Endometrial microvascular endothelial cells (primary cell): ENCODE measurements around the gene AOC3. TPM values are rescaled to one million over a fixed set of nuclear protein-coding genes. Genes with fewer than 3 reads are reported as not detected.
"Not testable (repeated sequence)": the region's sequence is repeated elsewhere in the genome, so short reads cannot be mapped to it uniquely, and the experiment has no call there.

ENCODE experiments used
- in situ Hi-C: cut with HindIII; loops from 2 replicates; pipeline ENCODE4 v1.10.0; 2017; ENCODE audit warnings: low sequenced_read_pairs, low pct_unique_long_range_greater_than_20kb; ENCODE audit errors: inconsistent ontology term
- total RNA-seq: library from RNA; depleted of rRNA; stranded (reverse); fragments of >200 nt; gene quantifications from one replicate; pipeline ENCODE4 v1.2.3, GENCODE V29; 2015; ENCODE audit errors: inconsistent ontology term

AOC3 gene
- total RNA-seq, 1 donor from 2014 or later = not detected

DNA sequence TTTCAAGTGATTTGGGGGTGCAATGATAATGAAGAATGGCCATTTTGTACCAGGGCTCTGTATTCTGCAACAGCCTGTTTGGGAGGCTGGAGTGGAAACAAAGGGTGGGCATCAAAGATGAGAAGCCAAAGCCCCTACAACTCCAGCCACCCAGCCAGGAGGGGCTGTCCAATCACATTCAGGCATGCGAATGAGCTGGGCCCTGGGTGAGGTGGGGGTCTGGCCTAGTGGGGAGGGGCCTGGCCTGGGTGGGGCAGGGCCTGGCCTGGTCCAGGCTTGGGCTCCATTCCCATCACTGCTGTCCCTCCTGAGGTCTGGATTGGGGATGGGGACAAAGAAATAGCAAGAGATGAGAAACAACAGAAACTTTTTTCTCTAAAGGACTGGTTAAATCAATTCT lies 6.4 kb downstream of the AOC3 start:
- in situ Hi-C loops = no loop called here

DNA sequence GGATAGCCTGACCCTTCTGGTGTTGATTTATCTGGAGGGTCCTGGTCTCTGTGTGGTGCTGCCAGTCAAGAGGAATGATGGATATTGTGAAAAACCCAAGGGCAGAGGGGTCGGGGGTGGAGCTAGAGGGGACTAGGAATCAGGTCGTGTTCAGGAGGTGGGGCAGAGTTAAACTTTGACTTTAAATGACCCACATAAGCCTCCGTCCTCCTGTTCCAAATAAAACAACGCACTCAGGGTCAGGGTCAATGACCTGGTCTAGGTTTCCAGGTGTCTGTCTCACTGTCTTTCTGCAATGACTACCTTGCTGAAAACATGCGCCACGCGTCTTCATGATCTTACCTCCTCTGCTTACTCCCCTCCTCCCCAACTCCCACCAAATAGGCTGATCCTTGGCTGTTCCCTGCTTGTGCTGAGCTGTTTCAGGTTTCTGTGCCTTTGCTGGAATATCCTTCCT lies 14.7 kb downstream of the AOC3 start:
- in situ Hi-C loops = no loop called here

DNA sequence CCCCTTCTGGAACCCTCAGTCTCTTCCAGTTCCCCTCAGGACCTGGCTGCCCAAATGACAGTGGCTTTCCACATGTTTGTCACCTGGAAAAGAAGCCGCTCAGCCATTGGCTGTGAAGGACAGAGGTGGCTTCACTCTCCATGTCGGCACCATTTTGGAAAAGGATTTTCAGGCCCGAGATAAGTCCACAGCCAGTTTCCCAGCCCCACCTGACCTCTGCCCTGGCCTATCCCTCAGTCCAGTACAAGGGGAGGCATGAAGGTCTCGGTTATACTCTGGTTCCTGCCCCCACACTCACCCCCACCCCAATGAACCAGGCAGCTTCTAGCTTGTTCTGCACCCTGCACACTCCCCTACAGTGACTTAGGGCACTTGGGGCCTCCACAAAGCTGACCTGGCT lies 15.2 kb downstream of the AOC3 start:
- in situ Hi-C loops = no loop called here

DNA sequence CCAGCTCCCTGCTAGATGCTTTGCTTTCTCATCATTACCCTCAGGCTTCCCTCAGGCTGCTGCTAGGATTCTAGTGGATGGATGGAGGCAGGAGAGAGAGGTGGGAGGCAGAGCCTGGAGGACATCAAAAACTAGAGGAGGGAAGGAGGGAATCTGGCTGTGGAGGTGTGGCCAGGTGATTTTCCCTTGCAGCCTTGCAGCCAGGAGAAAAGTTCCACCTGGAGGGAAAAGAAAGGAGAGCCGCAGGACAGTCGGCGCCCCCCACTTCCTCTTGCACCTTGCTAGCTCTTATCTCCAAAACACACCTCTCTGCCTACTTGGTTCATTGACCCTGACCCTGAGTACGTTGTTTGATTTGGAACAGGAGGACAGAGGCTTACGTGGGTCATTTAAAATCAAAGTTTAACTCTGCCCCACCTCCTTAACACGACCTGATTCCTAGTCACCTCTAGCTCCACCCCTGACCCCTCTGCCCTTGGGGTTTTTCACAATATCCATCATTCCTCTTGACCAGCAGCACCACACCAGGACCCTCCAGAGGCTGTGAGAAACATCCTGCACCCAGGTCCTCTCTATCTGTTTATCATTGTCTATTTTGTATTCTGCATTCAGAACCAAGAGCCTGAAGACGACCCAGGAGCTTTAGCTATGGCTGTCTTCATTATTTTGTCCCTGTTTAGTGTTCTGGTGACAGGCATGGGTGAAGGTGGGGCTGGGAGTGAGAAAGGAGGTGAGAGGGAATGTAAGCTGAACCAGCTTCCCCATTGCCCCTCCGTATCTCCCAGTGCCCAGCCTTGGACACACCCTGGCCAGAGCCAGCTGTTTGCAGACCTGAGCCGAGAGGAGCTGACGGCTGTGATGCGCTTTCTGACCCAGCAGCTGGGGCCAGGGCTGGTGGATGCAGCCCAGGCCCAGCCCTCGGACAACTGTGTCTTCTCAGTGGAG lies 15.9 kb downstream of the AOC3 start:
- in situ Hi-C loops = no loop called here

DNA sequence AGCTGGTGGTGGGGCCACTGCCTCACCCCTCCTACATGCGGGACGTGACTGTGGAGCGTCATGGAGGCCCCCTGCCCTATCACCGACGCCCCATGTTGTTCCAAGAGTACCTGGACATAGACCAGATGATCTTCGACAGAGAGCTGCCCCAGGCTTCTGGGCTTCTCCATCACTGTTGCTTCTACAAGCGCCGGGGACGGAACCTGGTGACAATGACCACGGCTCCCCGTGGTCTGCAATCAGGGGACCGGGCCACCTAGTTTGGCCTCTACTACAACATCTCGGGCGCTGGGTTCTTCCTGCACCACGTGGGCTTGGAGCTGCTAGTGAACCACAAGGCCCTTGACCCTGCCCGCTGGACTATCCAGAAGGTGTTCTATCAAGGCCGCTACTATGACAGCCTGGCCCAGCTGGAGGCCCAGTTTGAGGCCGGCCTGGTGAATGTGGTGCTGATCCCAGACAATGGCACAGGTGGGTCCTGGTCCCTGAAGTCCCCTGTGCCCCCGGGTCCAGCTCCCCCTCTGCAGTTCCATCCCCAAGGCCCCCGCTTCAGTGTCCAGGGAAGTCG lies 16.8 kb downstream of the AOC3 start:
- in situ Hi-C loops = not testable (repeated sequence)

DNA sequence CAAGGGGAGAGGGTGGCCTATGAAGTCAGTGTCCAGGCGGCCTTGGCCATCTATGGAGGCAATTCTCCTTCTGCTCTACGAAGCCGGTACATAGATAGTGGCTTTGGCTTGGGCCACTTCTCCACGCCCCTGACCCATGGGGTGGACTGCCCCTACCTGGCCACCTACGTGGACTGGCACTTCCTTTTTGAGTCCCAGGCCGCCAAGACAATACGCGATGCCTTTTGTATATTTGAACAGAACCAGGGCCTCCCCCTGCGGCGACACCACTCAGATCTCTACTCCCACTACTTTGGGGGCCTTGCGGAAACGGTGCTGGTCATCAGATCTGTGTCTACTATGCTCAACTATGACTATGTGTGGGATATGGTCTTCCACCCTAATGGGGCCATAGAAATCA lies 17.3 kb downstream of the AOC3 start:
- in situ Hi-C loops = no loop called here

DNA sequence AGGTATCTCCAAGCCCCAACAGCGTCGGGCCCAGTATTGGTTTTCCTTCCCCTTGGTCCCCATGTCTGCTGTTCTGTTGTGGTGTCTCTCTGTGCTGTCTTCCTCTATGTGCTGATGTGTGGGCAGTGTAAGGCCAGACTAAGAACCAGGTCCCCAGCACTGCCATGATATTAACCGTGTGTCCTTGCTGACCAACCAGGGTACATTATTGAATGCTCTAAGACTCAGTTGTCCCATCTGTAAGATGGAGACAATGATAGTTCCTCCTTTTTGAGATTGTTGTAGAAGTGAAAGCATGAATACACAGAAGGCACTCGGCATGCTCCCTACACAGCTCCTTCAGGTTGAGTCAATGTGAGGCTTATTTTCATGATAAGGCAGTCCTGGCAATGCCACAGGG lies 20.6 kb downstream of the AOC3 start:
- in situ Hi-C loops = no loop called here

DNA sequence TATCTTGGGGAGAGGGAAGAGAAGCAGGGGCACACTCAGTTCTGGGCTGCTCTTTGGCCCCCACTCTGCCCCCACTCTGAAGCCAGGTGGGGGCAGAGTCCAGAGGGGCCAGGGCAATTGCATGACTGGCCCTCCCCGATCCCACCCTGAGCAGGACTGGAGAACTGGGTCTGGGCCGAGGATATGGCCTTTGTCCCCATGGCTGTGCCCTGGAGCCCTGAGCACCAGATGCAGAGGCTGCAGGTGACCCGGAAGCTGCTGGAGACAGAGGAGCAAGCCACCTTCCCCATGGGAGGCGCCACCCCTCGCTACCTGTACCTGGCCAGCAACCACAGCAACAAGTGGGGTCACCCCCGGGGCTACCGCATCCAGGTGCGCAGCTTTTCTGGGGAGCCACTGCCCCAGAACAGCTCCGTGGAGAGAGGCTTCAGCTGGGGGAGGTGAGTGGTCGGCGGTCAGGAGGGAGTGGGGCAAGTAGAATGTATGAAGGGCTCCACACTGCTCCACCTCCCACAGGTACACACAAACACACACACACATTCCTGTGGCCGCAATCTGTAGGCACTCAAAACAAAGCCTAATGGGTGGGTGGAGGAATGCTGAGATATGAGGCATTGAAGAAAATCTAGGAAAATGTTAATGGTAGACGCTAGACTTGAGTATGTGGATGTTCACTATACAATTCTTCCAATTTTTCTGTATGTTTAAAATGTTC lies 21.4 kb downstream of the AOC3 start:
- in situ Hi-C loops = no loop called here

DNA sequence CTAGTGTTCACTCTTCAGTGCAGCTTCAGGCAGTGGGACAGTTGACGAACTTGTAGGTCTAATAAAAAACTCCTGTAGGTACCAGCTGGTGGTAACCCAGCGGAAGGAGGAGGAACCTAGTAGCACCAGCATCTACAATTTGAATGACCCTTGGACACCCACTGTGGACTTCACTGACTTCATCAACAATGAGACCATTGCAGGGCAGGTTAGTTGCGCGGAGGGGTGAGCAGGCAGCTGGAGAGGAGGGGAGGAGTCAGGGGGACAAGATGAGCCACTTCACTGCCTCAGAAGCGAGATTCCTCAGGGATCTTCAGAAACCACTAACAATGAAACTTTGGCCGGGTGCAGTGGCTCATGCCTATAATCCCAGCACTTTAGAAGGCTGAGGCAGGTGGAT lies 22.3 kb downstream of the AOC3 start:
- in situ Hi-C loops = no loop called here

DNA sequence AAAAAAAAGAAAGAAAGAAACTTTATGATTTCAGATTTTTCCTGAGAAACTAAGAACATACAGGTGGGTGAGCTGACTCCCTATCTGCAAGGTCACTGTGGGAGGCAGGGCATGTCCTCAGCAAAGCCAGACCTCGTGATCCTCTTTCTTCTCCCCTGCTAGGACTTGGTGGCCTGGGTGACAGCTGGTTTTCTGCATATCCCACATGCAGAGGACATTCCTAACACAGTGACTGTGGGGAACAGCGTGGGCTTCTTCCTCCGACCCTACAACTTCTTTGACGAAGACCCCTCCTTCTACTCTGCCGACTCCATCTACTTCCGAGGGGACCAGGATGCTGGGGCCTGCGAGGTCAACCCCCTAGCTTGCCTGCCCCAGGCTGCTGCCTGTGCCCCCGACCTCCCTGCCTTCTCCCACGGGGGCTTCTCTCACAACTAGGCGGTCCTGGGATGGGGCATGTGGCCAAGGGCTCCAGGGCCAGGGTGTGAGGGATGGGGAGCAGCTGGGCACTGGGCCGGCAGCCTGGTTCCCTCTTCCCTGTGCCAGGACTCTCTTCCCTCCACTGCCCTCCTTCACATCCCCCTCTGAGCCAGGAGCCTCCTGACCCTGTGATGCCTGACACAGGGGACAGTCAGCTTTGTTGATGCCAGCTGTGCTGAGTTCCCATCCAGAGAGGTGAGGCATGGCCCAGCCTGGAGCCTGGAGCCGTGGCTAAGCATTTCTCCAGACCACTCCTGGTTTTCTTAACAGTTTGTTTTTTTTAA lies 23.1 kb downstream of the AOC3 start:
- in situ Hi-C loops = not testable (repeated sequence)

DNA sequence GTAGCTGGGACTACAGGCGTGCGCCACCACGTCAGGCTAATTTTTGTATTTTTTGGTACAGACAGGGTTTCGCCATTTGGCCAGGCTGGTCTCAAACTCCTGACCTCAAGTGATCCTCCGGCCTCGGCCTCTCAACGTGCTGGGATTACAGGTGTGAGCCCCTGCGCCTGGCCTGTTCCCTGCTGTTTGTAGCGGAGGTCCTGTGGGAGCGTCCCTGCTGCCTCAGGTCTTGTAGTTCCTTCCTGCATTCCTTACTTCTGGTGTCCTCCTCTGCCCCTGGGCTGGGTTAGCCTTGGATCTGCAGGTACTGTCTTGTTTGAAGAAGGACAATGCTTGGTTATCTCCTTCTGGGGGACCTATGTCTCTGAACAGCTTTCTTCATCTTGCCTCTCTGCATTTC lies 26.0 kb downstream of the AOC3 start:
- in situ Hi-C loops = no loop called here

DNA sequence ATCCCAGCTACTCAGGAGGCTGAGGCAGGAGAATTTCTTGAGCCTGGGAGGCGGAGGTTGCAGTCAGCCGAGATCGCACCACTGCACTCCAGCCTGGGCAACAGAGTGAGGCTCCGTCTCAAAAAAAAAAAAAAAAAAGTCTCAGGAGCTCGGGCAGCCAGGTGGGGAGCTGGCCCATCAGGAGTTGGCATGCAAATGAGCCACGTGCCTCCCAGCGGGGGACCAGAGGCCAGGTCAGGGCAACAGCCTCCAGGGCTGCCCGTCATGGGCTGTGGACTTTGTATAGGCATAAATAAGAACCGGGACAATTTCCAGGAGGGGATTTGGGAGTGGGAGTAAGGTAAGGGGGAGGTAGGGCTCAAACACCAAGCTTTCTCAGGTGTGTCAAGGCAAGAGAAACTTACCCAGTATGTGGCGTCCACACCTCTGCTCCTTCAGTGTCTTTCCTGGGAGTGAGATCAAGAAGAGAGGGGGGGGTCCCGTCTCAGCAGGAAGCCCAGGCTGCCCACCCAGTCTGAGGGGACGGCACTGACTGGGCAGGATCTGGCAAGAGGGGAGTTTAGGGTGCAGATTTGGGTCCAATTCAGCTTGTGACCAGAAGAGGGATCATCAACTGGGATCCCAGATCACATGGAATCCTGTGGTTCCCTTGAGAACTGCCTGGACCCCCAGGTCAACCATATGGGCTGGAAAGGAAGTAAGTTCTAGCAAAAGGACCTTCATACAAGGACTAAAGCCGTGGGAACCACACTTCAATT lies 27.3 kb downstream of the AOC3 start:
- in situ Hi-C loops = no loop called here

DNA sequence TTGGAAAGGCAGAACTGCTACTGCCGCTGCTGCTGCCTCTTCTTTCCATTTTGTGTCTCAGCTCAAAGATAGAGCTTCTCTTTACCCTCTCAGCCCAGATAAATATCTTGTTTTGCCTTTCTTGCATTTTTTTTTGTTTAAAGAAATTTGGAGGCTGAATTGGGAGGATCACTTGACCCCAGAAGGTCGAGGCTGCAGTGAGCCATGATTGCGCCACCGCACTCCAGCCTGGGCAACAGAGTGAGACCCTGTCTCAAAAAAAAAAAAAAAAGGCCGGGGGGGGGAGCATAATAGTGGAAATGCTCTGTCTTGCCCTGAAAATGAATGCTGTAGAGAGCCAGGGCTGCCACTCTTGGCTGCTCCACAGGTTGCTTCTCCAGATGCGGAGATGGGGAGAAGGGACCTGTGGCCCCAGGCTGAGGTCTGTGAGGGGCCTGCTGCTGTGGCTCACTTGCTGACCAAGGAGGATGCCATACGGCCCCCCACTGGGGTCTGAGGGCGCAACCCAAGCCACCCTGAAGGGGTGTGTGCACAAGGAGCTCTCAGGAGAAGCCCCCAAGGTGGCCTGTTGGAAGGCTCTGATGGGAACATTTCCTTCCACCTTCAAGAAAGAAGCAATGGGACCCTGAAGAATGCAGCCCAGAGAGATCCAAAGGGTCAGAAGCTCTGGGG lies 28.1 kb downstream of the AOC3 start:
- in situ Hi-C loops = no loop called here

DNA sequence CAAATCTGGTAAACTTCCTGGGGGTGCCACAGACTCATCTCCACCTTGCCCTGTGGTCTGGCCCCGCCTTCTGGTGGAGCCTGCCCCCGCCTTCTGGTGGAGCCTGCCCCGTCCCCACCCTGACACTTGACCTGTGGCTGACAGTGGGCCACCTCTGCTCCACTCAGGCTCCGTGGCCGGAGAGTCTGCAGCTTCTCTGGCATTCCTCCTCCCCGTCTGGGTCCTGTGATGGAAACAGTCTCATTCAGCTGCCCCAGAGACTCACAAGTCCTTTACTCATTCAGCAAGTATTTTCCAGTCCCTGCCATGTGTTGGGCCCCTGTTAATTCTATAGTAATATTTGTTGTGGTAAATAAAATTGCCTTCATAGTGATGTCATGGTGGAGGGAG lies 28.6 kb downstream of the AOC3 start:
- in situ Hi-C loops = no loop called here

DNA sequence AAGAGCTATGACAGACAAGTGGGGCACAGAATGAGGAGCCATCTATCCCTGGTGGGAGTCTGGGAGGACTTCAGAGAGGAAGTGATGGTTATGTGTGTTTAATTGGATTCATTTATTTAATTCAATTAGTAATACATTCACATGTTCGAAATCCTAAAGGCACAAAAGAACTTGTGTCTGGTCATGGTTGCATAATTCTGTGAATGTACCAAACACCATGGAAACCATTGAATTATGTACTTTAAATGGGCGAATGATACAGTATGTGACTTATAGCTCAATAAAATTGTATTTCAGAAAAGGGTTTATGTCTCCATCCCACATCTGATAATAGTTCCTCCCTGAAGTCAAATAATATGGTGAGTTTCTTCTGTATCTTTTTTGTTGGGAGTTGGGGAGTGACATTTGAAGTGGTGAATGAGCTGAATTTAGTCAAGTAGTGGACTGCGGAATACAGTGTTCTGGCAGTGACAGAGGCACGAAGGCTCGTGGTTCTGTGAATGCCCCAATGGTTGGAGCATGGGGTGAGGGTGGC lies 29.8 kb downstream of the AOC3 start:
- in situ Hi-C loops = no loop called here

DNA sequence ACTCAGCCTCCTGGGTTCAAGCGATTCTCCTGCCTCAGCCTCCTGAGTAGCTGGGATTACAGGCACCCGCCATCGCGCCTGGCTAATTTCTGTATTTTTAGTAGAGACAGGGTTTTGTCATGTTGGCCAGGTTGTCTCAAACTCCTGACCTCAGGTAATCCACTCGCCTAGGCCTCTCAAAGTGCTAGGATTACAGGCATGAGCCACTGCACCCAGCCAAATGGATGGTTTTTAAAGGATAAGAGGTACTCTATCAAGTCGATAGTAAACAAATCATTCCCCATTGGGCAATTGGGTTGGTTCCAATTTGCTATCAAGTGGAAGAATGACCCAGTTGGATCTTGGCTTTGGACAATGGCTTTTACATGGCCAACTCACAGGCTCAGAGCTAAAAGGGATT lies 30.7 kb downstream of the AOC3 start:
- in situ Hi-C loops = not testable (repeated sequence)

DNA sequence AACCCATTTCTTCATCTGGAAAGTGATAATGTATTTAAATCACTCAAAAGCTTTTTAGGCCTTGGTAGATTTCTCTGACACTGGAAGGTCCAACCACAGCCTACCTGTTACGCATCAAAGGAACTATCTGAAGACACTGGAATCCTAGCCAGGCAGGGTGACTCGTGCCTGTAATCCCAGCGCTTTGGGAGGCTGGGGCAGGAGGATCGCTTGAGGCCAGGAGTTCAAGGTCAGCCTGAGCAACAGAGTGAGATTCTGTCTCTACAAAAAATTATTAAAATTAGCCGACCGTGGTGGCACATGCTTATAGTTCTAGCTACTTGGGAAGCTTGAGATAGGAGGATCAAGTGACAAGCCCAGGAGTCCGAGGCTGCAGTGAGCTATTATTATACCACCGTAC lies 31.2 kb downstream of the AOC3 start:
- in situ Hi-C loops = no loop called here
